PC-3 (cell line): ENCODE data around the gene FGR. TPM values are rescaled to one million over a fixed set of nuclear protein-coding genes. Genes with fewer than 3 reads are reported as not detected.

Experiments used
- ATAC-seq: fragments of 200-7000 bp; cut with Tn5 transposase; 2 replicates; pipeline ENCODE4 v1.9.1; 2020; ENCODE audit warnings: mild to moderate bottlenecking, moderate library complexity
- BruUV-seq: library from RNA; stranded (reverse); fragments of 400-500 nt; replicated peaks from 2 replicates; lab custom pipeline; 2021; lab: Mats Ljungman, UMichigan
- CTCF ChIA-PET: fragments of 300-600 bp; sonication (Branson Sonifier 250); formaldehyde crosslinking; loops from one replicate; lab custom pipeline; 2022; ENCODE audit warnings: antibody characterized with exemption; lab: Charles Lee
- POLR2A ChIA-PET: fragments of 300-600 bp; sonication (Branson Sonifier 250); formaldehyde crosslinking; loops from one replicate; lab custom pipeline; 2022; ENCODE audit warnings: antibody characterized with exemption; ENCODE audit not compliant: unreplicated experiment; lab: Charles Lee
- DNase-seq: peaks from one replicate; pipeline ENCODE4 v3.0.0-alpha.2; 2015
- H2AFZ ChIP-seq: fragments of 300-600 bp; sonication (generic); 2 replicates; pipeline ENCODE4 v1.6.0; 2016; ENCODE audit warnings: antibody characterized with exemption, low read length
- H3F3A ChIP-seq: fragments of 300-600 bp; sonication (generic); one replicate; pipeline ENCODE4 v1.6.0; 2017; ENCODE audit warnings: antibody characterized with exemption, low read length, control low read depth, mild to moderate bottlenecking; ENCODE audit not compliant: unreplicated experiment
- H3K27ac ChIP-seq: fragments of 300-600 bp; sonication (generic); 2 replicates; pipeline ENCODE4 v1.5.1; 2016; ENCODE audit warnings: mild to moderate bottlenecking, low read length
- H3K27me3 ChIP-seq: fragments of 300-600 bp; sonication (generic); 2 replicates; pipeline ENCODE4 v1.6.1; 2016; ENCODE audit warnings: low read length, mixed read lengths
- H3K36me3 ChIP-seq: fragments of 300-600 bp; sonication (generic); 2 replicates; pipeline ENCODE4 v1.6.1; 2016; ENCODE audit warnings: low read depth, mixed run types, low read length, mixed read lengths
- H3K4me1 ChIP-seq: fragments of 300-600 bp; sonication (generic); 2 replicates; pipeline ENCODE4 v1.5.1; 2016; ENCODE audit warnings: low read length; ENCODE audit not compliant: insufficient read depth
- H3K4me2 ChIP-seq: fragments of 300-600 bp; sonication (generic); 2 replicates; pipeline ENCODE4 v1.6.0; 2016; ENCODE audit warnings: low read length
- H3K4me3 ChIP-seq: fragments of 300-600 bp; sonication (generic); 2 replicates; pipeline ENCODE4 v1.5.1; 2016; ENCODE audit warnings: mild to moderate bottlenecking, low read length, mixed read lengths
- H3K79me2 ChIP-seq: fragments of 300-600 bp; sonication (generic); 2 replicates; pipeline ENCODE4 v1.6.1; 2017; ENCODE audit warnings: low read length, mixed read lengths
- H3K9ac ChIP-seq: fragments of 300-600 bp; sonication (generic); 2 replicates; pipeline ENCODE4 v1.6.0; 2016; ENCODE audit warnings: mild to moderate bottlenecking, low read length
- H3K9me2 ChIP-seq: fragments of 300-600 bp; sonication (generic); replicated peaks from 2 replicates; pipeline ENCODE4 v1.6.1; 2016; ENCODE audit warnings: mixed run types, low read length, mixed read lengths
- H3K9me3 ChIP-seq: fragments of 300-600 bp; sonication (generic); 2 replicates; pipeline ENCODE4 v1.6.1; 2016; ENCODE audit warnings: low read length, mixed read lengths
- H4K20me1 ChIP-seq: fragments of 300-600 bp; sonication (generic); 2 replicates; pipeline ENCODE4 v1.6.1; 2016; ENCODE audit warnings: low read length, mixed read lengths
- CTCF ChIP-seq: fragments of 300-600 bp; sonication (generic); conservative IDR thresholded peaks from 2 replicates; pipeline ENCODE4 v1.5.1; 2017; ENCODE audit warnings: antibody characterized with exemption, low read depth, mild to moderate bottlenecking, low read length
- EZH2 ChIP-seq: fragments of 300-600 bp; sonication (generic); IDR thresholded peaks from one replicate; pipeline ENCODE4 v1.6.1; 2017; ENCODE audit warnings: antibody characterized with exemption, mild to moderate bottlenecking, low read length; ENCODE audit not compliant: unreplicated experiment
- EZH2phosphoT487 ChIP-seq: fragments of 300-600 bp; sonication (generic); IDR thresholded peaks from 2 replicates; pipeline ENCODE4 v1.6.1; 2018; ENCODE audit warnings: mild to moderate bottlenecking, antibody characterized with exemption, low read length, borderline replicate concordance
- intact Hi-C: fragments of 100-400 bp; cut with micrococcal nuclease; formaldehyde crosslinking; loops from 2 replicates; pipeline ENCODE4 v1.9.0; 2023
- total RNA-seq: library from RNA; depleted of rRNA; stranded (reverse); fragments of >200 nt; gene quantifications from 2 replicates; pipeline ENCODE4 v1.2.3, GENCODE V29; 2014

Gene FGR
- total RNA-seq, 1 experiment from 2014 or later = not detected

GRCh38 chr1:27668121-27668807 is 33.3 kb upstream of the FGR start:
- Histone ChIP-seq H3F3A (peaks cover 5% of the 10 kb centered on the region), H3K27ac (no peak overlapping the region), H3K9me3 (no peaks in the 10 kb centered on the region), H2AFZ (no peak overlapping the region), H3K79me2 (no peaks in the 10 kb centered on the region), H3K9ac (no peak overlapping the region), H3K4me1 (peaks cover 13% of the 10 kb centered on the region; the same call in 1 of the 2 replicates), H3K9me2 (no peaks in the 10 kb centered on the region), H3K27me3 (no peaks in the 10 kb centered on the region), H3K4me2 (no peak overlapping the region), H4K20me1 (no peaks in the 10 kb centered on the region), H3K36me3 (no peaks in the 10 kb centered on the region), H3K4me3 (no peak overlapping the region)
- TF ChIP-seq CTCF (no peak), EZH2phosphoT487 (no peak), EZH2 (no peak)
- POLR2A ChIA-PET = no interaction called here
- no TSS peak for BruUV-seq
- no peak for ATAC-seq
- DNase-seq = no peak
- intact Hi-C loops = no loop called here
- CTCF ChIA-PET = no interaction called here

GRCh38 chr1:27666791-27667254 is 31.8 kb upstream of the FGR start:
- no peaks in the 10 kb centered on the region for H4K20me1 ChIP-seq
- BruUV-seq = no TSS peak
- H3K36me3 ChIP-seq = no peaks in the 10 kb centered on the region
- peaks cover 4% of the 10 kb centered on the region; the same call in 1 of the 2 replicates for H3K4me1 ChIP-seq
- H3K27me3 ChIP-seq = no peaks in the 10 kb centered on the region
- no peaks in the 10 kb centered on the region for H3K79me2 ChIP-seq
- no peak overlapping the region for H3K9ac ChIP-seq
- no peak for DNase-seq
- H3K4me3 ChIP-seq = no peak overlapping the region
- ATAC-seq = no peak
- H2AFZ ChIP-seq = no peak overlapping the region
- no peaks in the 10 kb centered on the region for H3K9me2 ChIP-seq
- no peaks in the 10 kb centered on the region for H3K9me3 ChIP-seq
- POLR2A ChIA-PET = no interaction called here
- no peaks in the 10 kb centered on the region for H3F3A ChIP-seq
- no peak overlapping the region for H3K27ac ChIP-seq
- intact Hi-C loops = no loop called here
- CTCF ChIA-PET = no interaction called here
- no peak overlapping the region for H3K4me2 ChIP-seq
- TF ChIP-seq EZH2 (no peak), CTCF (no peak)

GRCh38 chr1:27666294-27666693 is 31.3 kb upstream of the FGR start:
- TF ChIP-seq EZH2phosphoT487 (no peak), CTCF (no peak), EZH2 (no peak)
- Histone ChIP-seq H3K4me1 (no peaks in the 10 kb centered on the region), H3K36me3 (no peaks in the 10 kb centered on the region), H3K9me3 (no peaks in the 10 kb centered on the region), H3K27me3 (no peaks in the 10 kb centered on the region), H4K20me1 (no peaks in the 10 kb centered on the region), H3K9me2 (no peaks in the 10 kb centered on the region), H3F3A (no peaks in the 10 kb centered on the region), H3K4me2 (no peak overlapping the region), H3K4me3 (no peak overlapping the region), H3K79me2 (no peaks in the 10 kb centered on the region), H3K9ac (no peak overlapping the region), H2AFZ (no peak overlapping the region), H3K27ac (no peak overlapping the region)
- DNase-seq (no peak), ATAC-seq (no peak)
- POLR2A ChIA-PET = no interaction called here
- intact Hi-C loops = no loop called here
- BruUV-seq = no TSS peak
- CTCF ChIA-PET = no interaction called here
